ENCODE data around the gene ESR2.

DNA sequence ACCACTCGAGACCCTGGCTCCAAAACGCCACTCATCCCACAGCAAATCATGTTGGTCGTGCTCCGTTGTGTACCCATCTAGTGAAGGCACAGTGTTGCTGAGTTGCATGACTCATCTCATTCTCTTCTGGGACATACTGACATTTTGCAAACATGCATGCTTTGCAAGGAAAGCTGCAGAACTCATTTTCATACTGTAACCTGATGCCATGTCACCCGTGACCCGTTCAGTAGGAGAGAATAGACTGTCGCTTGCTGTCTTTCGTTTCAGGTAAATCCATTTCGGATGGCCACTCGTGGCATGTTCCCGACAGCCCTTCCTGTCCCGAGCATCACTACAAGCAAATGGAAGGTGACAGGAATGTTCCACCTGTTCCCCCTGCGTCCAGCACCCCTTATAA, 78.2 kb downstream of the ESR2 start:
- TF ChIP-seq, protein P1, sequence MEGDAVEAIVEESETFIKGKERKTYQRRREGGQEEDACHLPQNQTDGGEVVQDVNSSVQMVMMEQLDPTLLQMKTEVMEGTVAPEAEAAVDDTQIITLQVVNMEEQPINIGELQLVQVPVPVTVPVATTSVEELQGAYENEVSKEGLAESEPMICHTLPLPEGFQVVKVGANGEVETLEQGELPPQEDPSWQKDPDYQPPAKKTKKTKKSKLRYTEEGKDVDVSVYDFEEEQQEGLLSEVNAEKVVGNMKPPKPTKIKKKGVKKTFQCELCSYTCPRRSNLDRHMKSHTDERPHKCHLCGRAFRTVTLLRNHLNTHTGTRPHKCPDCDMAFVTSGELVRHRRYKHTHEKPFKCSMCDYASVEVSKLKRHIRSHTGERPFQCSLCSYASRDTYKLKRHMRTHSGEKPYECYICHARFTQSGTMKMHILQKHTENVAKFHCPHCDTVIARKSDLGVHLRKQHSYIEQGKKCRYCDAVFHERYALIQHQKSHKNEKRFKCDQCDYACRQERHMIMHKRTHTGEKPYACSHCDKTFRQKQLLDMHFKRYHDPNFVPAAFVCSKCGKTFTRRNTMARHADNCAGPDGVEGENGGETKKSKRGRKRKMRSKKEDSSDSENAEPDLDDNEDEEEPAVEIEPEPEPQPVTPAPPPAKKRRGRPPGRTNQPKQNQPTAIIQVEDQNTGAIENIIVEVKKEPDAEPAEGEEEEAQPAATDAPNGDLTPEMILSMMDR (IDR thresholded peaks at IDR 0.05), result no peak
- no peak for TF ChIP-seq POLR2A (IDR thresholded peaks at IDR 0.05)
- TF ChIP-seq EP300 (IDR thresholded peaks at IDR 0.05), result no peak
